Measurements from ENCODE around the gene PCSK4. TPM values are rescaled to one million over a fixed set of nuclear protein-coding genes. Genes with fewer than 3 reads are reported as not detected.

The PCSK4 gene
- total RNA-seq, 1 donor from 2014 or later = 8.4 TPM

GRCh38 chr19:1516395-1516753 is 26.2 kb upstream of the PCSK4 start:
- H3K27me3 Mint-ChIP-seq (ENCODE audit: unreplicated experiment) = peaks cover 3% of the 10 kb centered on the region
- no peaks in the 10 kb centered on the region for H3K36me3 Mint-ChIP-seq (ENCODE audit: low read depth, unreplicated experiment)
- TF ChIP-seq, protein P1, sequence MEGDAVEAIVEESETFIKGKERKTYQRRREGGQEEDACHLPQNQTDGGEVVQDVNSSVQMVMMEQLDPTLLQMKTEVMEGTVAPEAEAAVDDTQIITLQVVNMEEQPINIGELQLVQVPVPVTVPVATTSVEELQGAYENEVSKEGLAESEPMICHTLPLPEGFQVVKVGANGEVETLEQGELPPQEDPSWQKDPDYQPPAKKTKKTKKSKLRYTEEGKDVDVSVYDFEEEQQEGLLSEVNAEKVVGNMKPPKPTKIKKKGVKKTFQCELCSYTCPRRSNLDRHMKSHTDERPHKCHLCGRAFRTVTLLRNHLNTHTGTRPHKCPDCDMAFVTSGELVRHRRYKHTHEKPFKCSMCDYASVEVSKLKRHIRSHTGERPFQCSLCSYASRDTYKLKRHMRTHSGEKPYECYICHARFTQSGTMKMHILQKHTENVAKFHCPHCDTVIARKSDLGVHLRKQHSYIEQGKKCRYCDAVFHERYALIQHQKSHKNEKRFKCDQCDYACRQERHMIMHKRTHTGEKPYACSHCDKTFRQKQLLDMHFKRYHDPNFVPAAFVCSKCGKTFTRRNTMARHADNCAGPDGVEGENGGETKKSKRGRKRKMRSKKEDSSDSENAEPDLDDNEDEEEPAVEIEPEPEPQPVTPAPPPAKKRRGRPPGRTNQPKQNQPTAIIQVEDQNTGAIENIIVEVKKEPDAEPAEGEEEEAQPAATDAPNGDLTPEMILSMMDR (IDR thresholded peaks at IDR 0.05; ENCODE audit: unreplicated experiment) = no peak
- H3K9me3 Mint-ChIP-seq (ENCODE audit: unreplicated experiment) = no peaks in the 10 kb centered on the region
- no peak overlapping the region for H3K27ac Mint-ChIP-seq (ENCODE audit: unreplicated experiment)
- H3K4me1 Mint-ChIP-seq (ENCODE audit: unreplicated experiment) = no peaks in the 10 kb centered on the region
- H3K4me3 Mint-ChIP-seq (ENCODE audit: unreplicated experiment) = no peak overlapping the region
- DNase-seq (ENCODE audit: low spot score) = no peak

GRCh38 chr19:1514986-1515721 is 25.0 kb upstream of the PCSK4 start:
- Mint-ChIP-seq H3K36me3 (ENCODE audit: low read depth, unreplicated experiment) (no peaks in the 10 kb centered on the region), H3K4me3 (ENCODE audit: unreplicated experiment) (no peak overlapping the region), H3K27me3 (ENCODE audit: unreplicated experiment) (peaks cover 6% of the 10 kb centered on the region), H3K9me3 (ENCODE audit: unreplicated experiment) (no peaks in the 10 kb centered on the region), H3K27ac (ENCODE audit: unreplicated experiment) (no peak overlapping the region), H3K4me1 (ENCODE audit: unreplicated experiment) (no peaks in the 10 kb centered on the region)
- TF ChIP-seq, protein P1 (IDR thresholded peaks at IDR 0.05; ENCODE audit: unreplicated experiment) = no peak
- no peak for DNase-seq (ENCODE audit: low spot score)

DNA sequence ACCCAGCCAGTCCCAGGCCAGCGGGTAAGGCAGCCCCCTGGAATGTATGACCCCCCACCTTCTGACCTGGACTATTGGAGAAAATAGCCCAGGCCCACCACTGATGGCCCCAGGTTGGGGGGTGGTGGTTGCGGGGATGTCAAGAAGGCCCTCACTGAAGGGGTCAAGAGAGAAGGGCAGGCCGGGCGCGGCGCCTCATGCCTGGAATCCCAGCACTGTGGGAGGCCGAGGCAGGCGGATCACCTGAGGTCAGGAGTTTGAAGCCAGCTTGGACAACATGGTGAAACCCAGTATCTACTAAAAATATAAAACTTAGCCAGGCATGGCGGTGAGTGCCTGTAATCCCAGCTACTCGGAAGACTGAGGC is 24.1 kb upstream of the PCSK4 start:
- peaks cover 6% of the 10 kb centered on the region for H3K27me3 Mint-ChIP-seq (ENCODE audit: unreplicated experiment)
- H3K9me3 Mint-ChIP-seq (ENCODE audit: unreplicated experiment) = no peaks in the 10 kb centered on the region
- no peak for DNase-seq (ENCODE audit: low spot score)
- no peaks in the 10 kb centered on the region for H3K36me3 Mint-ChIP-seq (ENCODE audit: low read depth, unreplicated experiment)
- peaks cover 5% of the 10 kb centered on the region for H3K4me1 Mint-ChIP-seq (ENCODE audit: unreplicated experiment)
- TF ChIP-seq, protein P1 (IDR thresholded peaks at IDR 0.05; ENCODE audit: unreplicated experiment) = no peak
- no peak overlapping the region for H3K27ac Mint-ChIP-seq (ENCODE audit: unreplicated experiment)
- H3K4me3 Mint-ChIP-seq (ENCODE audit: unreplicated experiment) = no peak overlapping the region

- Mint-ChIP-seq H3K27ac (ENCODE audit: unreplicated experiment) (no peak overlapping the region), H3K4me3 (ENCODE audit: unreplicated experiment) (no peak overlapping the region), H3K36me3 (ENCODE audit: low read depth, unreplicated experiment) (no peaks in the 10 kb centered on the region), H3K27me3 (ENCODE audit: unreplicated experiment) (peaks cover 6% of the 10 kb centered on the region), H3K9me3 (ENCODE audit: unreplicated experiment) (no peaks in the 10 kb centered on the region), H3K4me1 (ENCODE audit: unreplicated experiment) (peaks cover 5% of the 10 kb centered on the region)
- TF ChIP-seq, protein P1 (IDR thresholded peaks at IDR 0.05; ENCODE audit: unreplicated experiment) = peak; percentile 64
- peak; percentile 52 for DNase-seq (ENCODE audit: low spot score)
Measured at GRCh38 chr19:1513499-1514294, 23.5 kb upstream of the PCSK4 start.
